SK-MEL-5 (cell line): Measurements from ENCODE around the gene SDHB. TPM values are rescaled to one million over a fixed set of nuclear protein-coding genes. Genes with fewer than 3 reads are reported as not detected.

Experiments
- DNase-seq: peaks from one replicate; pipeline ENCODE4 v3.0.0-alpha.2; 2016; ENCODE audit warnings: low read depth, low spot score
- in situ Hi-C: cut with HindIII; loops from 2 replicates; pipeline ENCODE4 v1.10.0; 2016; ENCODE audit warnings: low sequenced_read_pairs, high pct_unique_total_duplicates, low pct_unique_long_range_greater_than_20kb
- total RNA-seq: library from RNA; depleted of rRNA; stranded (reverse); fragments of >200 nt; shearing (Covaris generic); gene quantifications from 2 replicates; pipeline ENCODE4 v1.2.3, GENCODE V29; 2014

Gene SDHB
- total RNA-seq, 1 experiment from 2014 or later: 356 TPM

DNA sequence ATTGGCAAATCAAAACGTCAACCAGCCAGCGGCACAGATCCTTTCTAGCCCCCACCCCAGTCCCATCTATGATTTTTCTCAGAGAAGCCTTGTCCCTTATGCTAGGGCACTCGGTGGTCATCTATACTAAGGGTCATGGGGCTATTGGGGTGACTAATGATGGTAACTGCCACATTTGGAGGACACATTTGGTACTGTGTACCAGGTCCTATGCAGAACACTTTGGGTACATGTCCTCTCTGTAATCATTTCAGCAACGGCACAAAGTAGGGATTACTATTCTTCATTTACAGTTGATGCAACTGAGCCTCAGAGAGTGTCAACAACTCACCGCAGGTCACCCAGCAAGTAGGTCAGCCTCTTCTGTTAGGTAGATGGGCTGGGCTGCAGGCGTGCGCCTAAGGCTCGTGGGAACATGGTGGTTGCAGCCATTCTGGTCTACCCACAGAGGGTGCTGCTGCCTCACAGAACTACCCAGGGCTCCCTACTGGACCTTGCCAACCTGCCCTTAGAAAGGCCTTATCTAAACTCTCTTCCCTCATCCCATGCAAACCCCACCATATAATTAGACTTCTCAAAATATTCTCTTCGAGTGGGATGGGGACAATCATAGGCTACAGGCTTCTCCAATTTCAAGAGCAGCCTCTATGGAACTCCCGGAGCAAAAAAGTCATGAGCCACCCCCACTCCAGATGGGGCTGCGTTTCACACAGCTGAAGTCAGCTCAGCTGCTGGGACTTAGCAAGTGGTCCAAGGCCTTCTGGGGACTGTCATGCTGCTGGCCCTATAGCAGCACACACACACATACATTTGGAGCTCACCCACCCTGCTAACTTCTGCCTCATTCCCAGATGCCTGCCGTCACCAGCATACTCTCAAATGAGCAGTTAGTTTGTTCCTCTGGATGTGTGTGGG, 5.8 kb upstream of the SDHB start:
- in situ Hi-C loops: no loop called here
- peak; percentile 81 for DNase-seq

DNA sequence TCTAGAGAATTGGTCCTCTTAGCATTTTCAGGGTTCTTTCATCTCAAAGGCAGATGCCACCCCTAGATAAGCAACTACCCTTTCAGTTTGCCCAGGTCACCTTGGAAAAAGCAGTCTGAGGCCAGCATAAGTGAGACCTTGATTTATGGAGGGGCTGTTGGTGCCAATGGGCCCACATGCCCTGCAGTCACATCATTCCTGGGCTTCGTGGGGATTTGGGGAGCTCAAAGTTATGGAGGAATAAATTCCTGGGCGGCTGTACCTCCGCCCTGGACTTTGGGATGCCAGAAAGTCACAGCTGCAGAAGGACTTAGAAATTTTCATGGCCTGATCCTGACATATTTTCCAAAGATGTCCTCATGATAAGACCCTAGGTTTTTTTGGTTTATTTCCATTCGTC, 2.7 kb upstream of the SDHB start:
- DNase-seq: no peak
- in situ Hi-C loops: no loop called here

DNA sequence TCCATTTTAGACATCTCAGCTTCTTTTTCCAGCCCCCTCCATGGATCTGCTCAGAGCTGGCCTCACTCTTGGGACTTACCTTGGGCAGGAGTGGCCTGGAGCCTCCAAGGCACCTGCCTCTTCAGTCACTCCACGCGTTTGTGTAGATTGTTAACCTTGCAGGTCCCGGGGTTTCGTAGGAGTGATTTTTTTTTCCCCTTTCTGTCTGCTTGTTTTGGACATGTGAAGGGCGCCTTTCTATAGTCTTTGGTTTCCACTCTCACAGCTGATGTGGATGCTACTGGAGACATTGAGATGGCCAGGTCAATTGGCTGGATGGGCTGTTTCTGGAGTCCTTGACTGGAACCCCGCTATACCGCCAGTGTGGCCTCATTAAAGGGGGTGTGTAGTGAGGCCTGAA, 2.0 kb upstream of the SDHB start:
- DNase-seq: no peak
- in situ Hi-C loops: no loop called here

DNA sequence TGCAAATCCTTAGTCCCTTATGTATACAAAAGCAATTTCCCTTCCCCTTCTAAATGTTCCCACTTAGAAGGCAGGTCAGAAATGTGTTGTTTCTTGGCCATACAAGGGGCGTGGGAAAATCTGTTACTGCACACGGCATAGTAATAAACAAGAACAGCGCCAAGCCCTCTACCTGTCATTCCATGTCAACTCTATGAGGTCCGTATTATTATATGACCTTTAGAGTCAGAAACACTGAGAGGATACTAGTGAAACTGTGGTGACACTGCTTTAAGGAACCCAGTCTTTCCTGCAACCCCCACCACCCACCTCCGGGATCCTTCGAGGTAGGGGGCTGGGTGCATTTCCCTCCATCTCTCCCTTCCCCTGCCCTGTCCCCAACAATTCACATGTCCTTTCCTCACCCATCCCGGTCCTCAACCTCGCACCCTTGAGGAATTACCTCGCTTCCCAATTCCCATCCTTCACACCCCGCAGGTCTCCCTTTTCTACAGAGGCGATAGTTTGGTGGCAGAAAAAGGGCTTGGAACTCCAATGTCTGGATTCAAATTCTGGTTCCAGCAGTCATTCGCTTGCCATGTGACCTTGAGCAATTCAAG, 647 bp downstream of the SDHB start:
- in situ Hi-C loops: no loop called here
- no peak for DNase-seq

DNA sequence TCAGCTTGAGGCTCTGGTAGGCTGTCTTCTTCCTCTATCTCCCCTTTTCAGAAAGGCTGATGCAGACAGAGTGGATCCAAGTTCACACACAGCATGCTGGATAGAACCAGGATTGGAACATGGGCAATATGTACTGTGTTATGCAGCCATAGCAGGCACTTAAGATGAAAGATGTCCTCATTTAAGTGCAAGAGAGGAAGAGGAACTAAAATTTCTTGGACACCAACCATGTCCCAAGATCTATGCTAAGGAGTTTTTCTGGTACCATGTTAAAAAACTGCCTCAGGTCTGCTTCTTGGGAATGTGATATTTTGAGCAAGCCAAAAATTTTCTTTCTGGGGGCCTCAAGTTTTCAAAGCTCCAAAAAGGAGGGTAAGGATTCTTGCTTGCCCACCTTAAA, 1.2 kb downstream of the SDHB start:
- DNase-seq: no peak
- in situ Hi-C loops: no loop called here

DNA sequence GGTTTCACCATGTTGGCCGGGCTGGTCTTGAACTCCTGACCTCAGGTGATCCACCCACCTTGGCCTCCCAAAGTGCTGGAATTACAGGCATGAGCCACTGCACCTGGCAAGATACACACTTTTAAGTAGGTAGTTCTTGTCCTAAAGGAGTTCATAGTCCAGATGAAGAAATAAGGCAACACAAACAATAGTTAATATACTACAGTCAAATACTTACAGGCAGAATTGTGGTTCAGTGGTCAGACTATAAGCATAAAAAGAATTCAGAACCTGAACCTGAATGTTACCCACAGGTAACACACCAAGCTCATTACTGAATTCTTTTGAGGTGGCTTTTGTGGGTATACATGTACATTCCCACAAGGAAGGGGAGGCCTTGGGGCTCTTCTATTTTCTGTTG, 1.8 kb downstream of the SDHB start:
- no peak for DNase-seq
- in situ Hi-C loops: no loop called here

DNA sequence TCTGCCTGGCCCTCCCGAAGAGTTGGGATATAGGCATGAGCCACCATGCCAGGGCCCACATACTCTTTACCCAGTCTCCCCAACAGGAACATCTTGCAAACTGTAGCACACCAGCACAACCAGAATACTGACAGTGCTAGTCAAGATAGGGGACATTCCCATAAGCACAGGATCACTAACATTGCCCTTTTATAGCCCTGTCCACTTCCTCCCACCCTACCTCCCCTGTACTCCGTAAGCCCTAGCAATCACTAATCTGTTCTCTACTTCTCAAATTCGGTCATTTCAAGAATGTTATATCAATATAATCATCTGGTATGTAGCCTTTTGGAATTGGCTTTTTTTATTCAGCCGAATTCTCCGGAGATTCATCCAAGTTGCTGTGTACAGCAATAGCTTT, 5.9 kb downstream of the SDHB start:
- no peak for DNase-seq
- in situ Hi-C loops: no loop called here

DNA sequence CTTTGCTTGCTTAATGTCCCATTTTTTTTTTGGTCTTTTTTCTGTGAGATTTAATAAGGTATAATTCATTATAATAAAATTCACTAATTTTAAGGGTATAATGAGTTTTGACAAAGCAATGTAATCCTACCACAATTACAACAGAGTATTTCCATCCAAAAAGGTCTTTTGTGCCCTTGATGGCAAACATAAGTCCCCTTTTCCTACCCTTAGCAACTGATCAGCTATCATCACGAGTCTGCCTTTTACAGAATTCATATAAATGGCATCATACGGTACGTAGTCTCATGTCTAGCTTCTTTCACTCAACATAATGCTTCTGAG, 7.5 kb downstream of the SDHB start:
- DNase-seq: peak; percentile 11
- in situ Hi-C loops: no loop called here

DNA sequence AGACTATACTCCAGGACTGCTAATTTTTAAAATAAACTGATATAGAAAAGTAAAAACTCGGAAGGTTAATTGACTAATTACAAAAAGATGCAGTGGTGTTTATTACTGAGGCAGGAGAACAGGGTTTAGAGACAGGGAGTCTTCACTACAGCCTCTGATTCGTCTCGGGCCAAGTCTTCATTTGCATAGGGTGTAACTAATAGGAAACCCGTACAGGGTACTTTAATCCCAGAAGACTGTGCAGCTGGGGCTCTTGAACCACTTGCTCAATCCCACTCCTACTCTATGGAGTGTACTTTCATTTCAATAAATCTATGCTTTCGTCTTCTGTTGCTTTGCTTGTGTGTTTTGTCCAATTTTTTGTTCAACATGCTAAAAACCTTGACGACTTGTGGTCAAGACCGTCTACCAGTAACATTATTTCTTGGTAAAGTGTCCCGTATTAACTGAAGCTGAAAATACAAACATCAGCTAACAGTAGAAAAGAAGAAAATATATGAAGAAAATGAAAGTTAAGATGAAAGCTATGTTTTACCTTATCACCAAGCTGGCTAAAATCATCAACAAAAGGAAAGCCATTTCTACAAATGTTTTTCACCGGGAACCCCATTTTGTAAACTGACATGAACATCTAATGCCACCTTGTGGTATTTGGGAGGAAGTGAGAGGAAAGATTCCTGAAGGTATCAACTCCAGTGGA, 8.0 kb downstream of the SDHB start:
- in situ Hi-C loops: no loop called here
- DNase-seq: peak; percentile 65

DNA sequence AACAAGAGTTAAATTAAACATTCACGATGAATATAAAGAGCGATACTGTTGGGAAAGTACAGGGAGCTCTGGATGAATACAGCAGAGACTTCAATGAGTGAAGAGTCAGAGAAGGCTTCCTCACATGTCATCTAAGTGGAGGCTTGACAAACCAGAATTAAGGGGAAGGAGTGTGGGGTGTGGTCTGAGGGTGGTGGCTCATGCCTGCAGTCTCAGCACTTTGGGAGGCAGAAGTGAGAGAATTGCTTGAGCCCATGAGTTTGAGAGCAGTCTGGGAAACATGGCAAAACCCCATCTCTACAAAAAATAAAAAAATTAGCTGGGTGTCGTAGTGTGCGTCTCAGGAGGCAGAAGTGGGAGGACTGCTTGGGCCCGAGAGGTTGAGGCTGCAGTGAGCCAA, 8.7 kb downstream of the SDHB start:
- in situ Hi-C loops: no loop called here

DNA sequence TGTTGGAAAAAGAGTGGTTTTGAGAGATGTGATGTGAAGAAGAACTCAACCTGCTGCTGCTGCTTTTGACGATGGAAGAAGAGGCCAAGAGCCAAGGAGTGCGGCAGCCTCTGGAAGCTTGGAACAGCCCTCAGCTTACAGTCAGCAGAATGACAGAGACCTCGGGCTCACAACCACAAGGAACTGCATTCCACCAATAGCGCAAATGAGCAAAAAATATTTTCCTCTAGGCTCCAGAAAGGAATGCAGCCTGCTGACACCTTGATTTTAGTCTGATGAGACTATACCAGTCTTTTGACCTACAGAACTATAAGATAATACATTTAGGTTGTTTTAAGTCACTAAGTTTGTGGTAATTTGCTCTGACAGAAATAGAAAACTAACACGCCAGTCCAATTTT, 10.2 kb downstream of the SDHB start:
- in situ Hi-C loops: no loop called here
- no peak for DNase-seq

More for the DNA sequence above, 8.7 kb downstream of the SDHB start:
- DNase-seq: no peak

DNA sequence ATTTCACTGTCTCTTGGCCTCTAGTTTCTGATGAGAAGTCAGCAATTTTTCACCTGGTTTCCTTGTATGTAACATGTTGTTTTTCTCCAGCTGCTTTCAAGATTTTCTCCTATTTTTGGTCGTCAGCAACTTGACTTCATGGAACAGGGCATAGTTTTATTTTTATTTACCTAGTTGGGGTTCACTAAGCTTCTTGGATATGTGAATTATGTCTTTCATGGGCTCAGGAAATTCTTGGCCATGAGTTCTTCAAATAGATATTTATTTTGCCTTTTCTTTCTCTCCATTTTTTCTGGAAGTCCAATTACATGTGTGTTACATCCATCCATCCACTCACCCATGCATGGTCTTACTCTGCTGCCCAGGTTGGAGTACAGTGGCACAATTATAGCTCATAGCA, 13.7 kb downstream of the SDHB start:
- DNase-seq: no peak
- in situ Hi-C loops: no loop called here

DNA sequence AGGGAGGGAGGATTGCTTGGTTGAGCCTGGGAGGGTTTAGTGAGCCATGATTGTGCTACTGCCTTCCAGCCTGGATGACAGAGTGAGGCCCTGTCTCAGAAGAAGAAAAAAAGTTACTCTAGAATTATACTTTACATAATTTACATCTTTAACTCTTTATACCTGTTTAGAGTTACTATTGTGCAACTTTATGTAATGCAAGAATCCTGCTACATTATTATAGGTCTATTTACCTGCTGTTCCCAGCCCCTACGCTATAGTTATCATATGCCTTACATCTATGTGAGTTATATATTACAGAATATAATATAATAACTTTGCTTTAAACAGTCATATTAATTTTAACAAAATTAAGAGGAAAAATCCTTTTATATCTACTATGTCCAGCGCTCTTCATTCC, 14.3 kb downstream of the SDHB start:
- no peak for DNase-seq
- in situ Hi-C loops: no loop called here

DNA sequence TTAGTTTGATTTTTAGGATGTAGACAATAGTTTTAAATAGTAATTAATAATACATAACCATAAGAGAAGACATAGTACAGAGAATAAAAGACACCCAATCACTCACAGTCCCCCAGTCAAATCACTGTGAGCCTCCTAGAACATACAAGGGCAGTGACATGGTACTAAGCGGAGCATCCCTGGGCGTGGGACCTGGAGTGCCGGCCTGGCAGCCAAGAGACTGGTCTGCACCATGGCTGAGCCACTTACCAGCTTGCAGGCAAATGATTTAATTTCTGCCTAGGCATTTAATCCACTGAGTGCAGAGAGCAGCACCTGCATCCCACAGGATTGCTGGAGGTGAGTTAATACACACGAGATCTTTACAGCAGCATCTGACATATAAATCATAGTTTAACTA, 20.4 kb downstream of the SDHB start:
- in situ Hi-C loops: no loop called here

DNA sequence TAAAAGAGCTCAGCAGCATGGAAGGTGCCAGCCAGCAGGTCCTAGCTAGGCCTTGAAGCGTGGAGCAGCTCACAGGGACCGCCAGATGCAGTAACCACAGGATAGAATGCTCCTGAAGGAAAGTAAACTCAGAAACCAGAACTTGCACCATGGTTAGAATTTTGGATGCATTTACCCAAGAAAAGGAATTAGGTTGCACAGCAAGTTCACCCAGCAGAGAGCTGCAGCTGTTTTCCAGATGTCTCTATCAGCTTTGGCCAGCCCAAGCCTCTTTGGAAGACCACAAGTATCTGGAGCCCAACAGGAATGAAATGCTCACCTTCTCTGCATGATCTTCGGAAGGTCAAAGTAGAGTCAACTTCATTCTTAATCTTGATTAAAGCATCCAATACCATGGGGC, 21.1 kb downstream of the SDHB start:
- DNase-seq: no peak
- in situ Hi-C loops: no loop called here

More for the DNA sequence above, 20.4 kb downstream of the SDHB start:
- DNase-seq: no peak

DNA sequence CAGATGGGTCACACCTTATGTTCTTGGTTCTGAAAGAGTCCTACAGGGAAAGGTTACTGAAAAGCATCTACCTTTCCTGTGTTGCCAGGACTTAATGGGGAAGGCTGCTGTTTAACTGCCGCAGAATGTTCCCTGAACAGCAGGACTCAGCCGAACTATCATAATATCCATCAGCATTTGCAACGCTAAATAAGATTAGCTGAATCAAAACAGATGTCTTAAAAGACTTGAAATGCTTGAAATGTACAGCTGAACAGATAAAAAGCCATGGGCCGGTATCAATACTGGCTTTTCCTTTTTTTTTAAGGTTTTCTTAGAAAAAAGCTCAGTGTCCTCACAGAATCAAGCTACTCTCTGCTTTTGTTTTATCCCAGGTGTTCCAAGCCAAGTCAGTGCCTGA, 22.4 kb downstream of the SDHB start:
- DNase-seq: no peak
- in situ Hi-C loops: no loop called here

DNA sequence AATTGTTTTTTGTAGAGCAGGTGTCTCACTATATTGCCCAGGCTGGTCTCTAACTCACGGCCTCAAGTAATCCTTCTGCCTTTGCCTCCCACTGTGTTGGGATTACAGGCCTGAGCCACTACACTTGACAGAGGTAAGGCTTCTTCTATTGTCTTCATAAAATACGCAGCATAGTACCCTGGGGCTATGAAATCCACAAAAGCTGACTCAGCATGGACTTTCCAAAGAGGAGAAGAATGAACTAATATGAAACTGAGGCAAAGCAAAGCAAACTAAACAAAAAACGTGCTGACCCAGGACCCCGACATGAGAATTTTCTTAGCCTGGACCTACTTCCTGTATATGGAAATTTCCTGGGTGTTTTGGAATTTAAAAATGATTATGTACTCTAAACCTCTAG, 23.6 kb downstream of the SDHB start:
- no peak for DNase-seq
- in situ Hi-C loops: no loop called here

DNA sequence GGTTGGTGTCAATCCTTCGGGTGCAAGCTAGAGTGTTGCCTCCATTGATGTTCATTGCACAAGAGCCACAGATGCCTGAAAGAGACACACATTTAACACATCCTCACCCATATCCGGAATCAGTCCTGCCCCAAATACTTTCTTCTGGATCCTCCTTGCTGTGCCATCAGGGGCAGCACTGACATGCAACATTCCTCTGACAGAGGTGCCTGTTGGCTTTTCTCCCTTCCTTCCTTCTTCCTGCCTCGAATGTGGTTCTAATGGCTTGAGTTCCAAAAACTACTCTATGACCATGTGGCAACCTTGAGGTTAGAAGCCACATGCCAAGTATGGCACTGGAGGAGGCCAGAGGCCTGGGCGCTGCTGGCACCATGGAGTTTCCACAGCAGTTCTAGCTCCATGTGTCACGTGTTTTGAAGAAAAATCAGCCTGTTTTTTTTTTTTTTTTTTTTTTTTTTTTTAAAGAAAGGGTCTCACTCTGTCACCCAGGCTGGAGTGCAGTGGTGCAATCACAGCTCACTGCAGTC, 25.1 kb downstream of the SDHB start:
- DNase-seq: no peak
- in situ Hi-C loops: no loop called here

DNA sequence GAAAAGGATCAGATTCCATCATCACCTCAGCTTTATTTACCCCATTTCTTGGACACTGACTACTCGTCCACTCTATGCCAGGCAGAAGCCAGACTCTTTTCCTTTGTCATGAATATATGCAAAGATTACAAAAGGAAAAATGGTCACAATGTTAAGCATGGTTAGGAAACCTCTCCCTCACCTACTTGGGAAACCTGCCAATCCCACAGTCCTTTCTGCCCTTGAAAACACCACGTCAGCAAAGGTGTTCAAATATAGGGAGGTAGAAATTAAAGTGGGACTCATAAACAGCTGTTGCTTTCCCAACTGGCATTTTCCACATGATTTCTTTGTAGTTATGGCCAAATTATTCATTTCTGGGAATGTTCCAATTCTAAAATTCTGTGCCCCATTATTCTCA, 25.9 kb downstream of the SDHB start:
- DNase-seq: no peak
- in situ Hi-C loops: no loop called here
